HG03520 (cell line): ENCODE data around the gene FTO.
"Not testable (repeated sequence)": the region's sequence is repeated elsewhere in the genome, so short reads cannot be mapped to it uniquely, and the experiment has no call there.

ENCODE experiments used
- ATAC-seq: cut with Tn5 transposase; IDR thresholded peaks from one replicate; pipeline ENCODE4 v1.9.1; 2021; ENCODE audit warnings: mild to moderate bottlenecking, moderate library complexity; ENCODE audit not compliant: unreplicated experiment

Gene FTO

GRCh38 chr16:54165174-54165911, 461.4 kb downstream of the FTO start:
- ATAC-seq, result no peak

- no peak for ATAC-seq
Measured at GRCh38 chr16:54165912-54166865, 462.2 kb downstream of the FTO start.

- ATAC-seq, result no peak
Measured at GRCh38 chr16:54169112-54169511, 465.2 kb downstream of the FTO start.

- ATAC-seq, result no peak
Measured at GRCh38 chr16:54171626-54172537, 467.9 kb downstream of the FTO start.

GRCh38 chr16:54173490-54173889, 469.5 kb downstream of the FTO start:
- ATAC-seq, result no peak

GRCh38 chr16:54174201-54174600, 470.2 kb downstream of the FTO start:
- no peak for ATAC-seq

GRCh38 chr16:54174750-54175149, 470.8 kb downstream of the FTO start:
- no peak for ATAC-seq

GRCh38 chr16:54175169-54175551, 471.2 kb downstream of the FTO start:
- no peak for ATAC-seq

- no peak for ATAC-seq
Measured at GRCh38 chr16:54175552-54176375, 471.8 kb downstream of the FTO start.

GRCh38 chr16:54176376-54176901, 472.5 kb downstream of the FTO start:
- no peak for ATAC-seq

- ATAC-seq, result no peak
Measured at GRCh38 chr16:54177052-54177861, 473.3 kb downstream of the FTO start.

GRCh38 chr16:54177862-54178477, 474.0 kb downstream of the FTO start:
- ATAC-seq, result no peak

GRCh38 chr16:54178478-54178976, 474.6 kb downstream of the FTO start:
- no peak for ATAC-seq

- ATAC-seq, result no peak
Measured at GRCh38 chr16:54180421-54181359, 476.7 kb downstream of the FTO start.

- not testable (repeated sequence) for ATAC-seq
Measured at GRCh38 chr16:54181683-54182329, 477.9 kb downstream of the FTO start.

GRCh38 chr16:54185045-54185444, 481.1 kb downstream of the FTO start:
- no peak for ATAC-seq

GRCh38 chr16:54191163-54191562, 487.2 kb downstream of the FTO start:
- ATAC-seq, result no peak
